Thyroid gland (tissue), 4 donors: ENCODE data around the gene PHC2.

Source experiments
- POLR2A ChIP-seq, 2 donors: fragments of 450-650 bp; IDR thresholded peaks; one replicate each; pipeline ENCODE4 v1.6.1; 2017; ENCODE audit warnings: antibody characterized with exemption in 2 of 2, mild to moderate bottlenecking in 2 of 2, moderate library complexity in 1 of 2
- TF ChIP-seq, protein P1 (sequence below), 6 experiments: fragments of 200-600 bp in 3 of 6; fragments of 450-650 bp in 3 of 6; sonication (generic) in 3 of 6; IDR thresholded peaks; one replicate each; pipeline ENCODE4 v1.5.1; 2016 to 2019; ENCODE audit warnings: antibody characterized with exemption in 6 of 6, mild to moderate bottlenecking in 2 of 6, inconsistent platforms in 1 of 6, moderate library complexity in 1 of 6

DNA sequence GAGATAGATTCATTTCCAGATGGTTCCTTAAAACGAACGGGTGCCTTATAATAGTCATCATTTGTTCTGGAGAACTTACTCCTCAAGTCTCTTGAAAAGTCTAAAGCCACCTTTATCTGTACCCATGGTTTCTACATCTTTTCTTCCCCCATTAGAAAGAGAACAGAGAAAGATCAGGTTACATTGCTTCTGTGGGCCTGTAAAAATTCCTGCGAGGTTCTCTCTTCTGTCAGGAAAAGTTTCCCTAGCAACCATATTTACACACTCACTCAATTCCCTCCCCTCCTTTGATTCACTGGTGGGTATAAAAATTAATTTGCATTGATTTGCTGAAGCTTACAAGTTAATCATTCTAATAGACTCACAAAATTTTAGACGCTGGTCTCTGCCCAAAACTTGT lies 6.7 kb downstream of the PHC2 start:
- TF ChIP-seq, protein P1, sequence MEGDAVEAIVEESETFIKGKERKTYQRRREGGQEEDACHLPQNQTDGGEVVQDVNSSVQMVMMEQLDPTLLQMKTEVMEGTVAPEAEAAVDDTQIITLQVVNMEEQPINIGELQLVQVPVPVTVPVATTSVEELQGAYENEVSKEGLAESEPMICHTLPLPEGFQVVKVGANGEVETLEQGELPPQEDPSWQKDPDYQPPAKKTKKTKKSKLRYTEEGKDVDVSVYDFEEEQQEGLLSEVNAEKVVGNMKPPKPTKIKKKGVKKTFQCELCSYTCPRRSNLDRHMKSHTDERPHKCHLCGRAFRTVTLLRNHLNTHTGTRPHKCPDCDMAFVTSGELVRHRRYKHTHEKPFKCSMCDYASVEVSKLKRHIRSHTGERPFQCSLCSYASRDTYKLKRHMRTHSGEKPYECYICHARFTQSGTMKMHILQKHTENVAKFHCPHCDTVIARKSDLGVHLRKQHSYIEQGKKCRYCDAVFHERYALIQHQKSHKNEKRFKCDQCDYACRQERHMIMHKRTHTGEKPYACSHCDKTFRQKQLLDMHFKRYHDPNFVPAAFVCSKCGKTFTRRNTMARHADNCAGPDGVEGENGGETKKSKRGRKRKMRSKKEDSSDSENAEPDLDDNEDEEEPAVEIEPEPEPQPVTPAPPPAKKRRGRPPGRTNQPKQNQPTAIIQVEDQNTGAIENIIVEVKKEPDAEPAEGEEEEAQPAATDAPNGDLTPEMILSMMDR (IDR thresholded peaks at IDR 0.05): no peak
- no peak for TF ChIP-seq POLR2A (IDR thresholded peaks at IDR 0.05)
